GM18909 (cell line): Measurements from ENCODE around the gene SPTSSB.
A peak's percentile ranks its signal among the peaks of the same experiment; 100 is the strongest.

Source experiments
- ATAC-seq: cut with Tn5 transposase; IDR thresholded peaks from one replicate; pipeline ENCODE4 v1.9.1; 2021; ENCODE audit warnings: mild to moderate bottlenecking; ENCODE audit not compliant: unreplicated experiment, poor library complexity

The SPTSSB gene

GRCh38 chr3:161371441-161372320 is at the start of gene SPTSSB:
TSS of gene SPTSSB (minus strand) at chr3:161371517. CDS start at chr3:161346323, 25,194 bp downstream.
- peak; percentile 61 for ATAC-seq

- no peak for ATAC-seq
Observed at GRCh38 chr3:161420746-161421145, 49.4 kb upstream of the SPTSSB start.

GRCh38 chr3:161419555-161420333 is 48.4 kb upstream of the SPTSSB start:
- ATAC-seq: no peak

GRCh38 chr3:161415506-161416231 is 44.4 kb upstream of the SPTSSB start:
- no peak for ATAC-seq

GRCh38 chr3:161414907-161415306 is 43.6 kb upstream of the SPTSSB start:
- ATAC-seq: no peak

- ATAC-seq: peak; percentile 41
Observed at GRCh38 chr3:161413855-161414210, 42.5 kb upstream of the SPTSSB start.

- ATAC-seq: peak; percentile 32
Observed at GRCh38 chr3:161413127-161413854, 42.0 kb upstream of the SPTSSB start.

GRCh38 chr3:161412123-161412522 is 40.8 kb upstream of the SPTSSB start:
- ATAC-seq: no peak

- no peak for ATAC-seq
Observed at GRCh38 chr3:161409858-161410257, 38.5 kb upstream of the SPTSSB start.

GRCh38 chr3:161409069-161409468 is 37.8 kb upstream of the SPTSSB start:
- ATAC-seq: peak; percentile 62

GRCh38 chr3:161406594-161407555 is 35.6 kb upstream of the SPTSSB start:
- ATAC-seq: peak; percentile 52

GRCh38 chr3:161405836-161406235 is 34.5 kb upstream of the SPTSSB start:
- ATAC-seq: no peak

GRCh38 chr3:161405087-161405486 is 33.8 kb upstream of the SPTSSB start:
- no peak for ATAC-seq

GRCh38 chr3:161403251-161403650 is 31.9 kb upstream of the SPTSSB start:
- no peak for ATAC-seq

GRCh38 chr3:161401389-161401788 is 30.1 kb upstream of the SPTSSB start:
- ATAC-seq: no peak

- no peak for ATAC-seq
Observed at GRCh38 chr3:161400650-161401049, 29.3 kb upstream of the SPTSSB start.

- no peak for ATAC-seq
Observed at GRCh38 chr3:161395115-161396012, 24.0 kb upstream of the SPTSSB start.

- ATAC-seq: peak; percentile 54
Observed at GRCh38 chr3:161393803-161394202, 22.5 kb upstream of the SPTSSB start.
